NCI-H524 (cell line): ENCODE results near the gene ZNF485.
"Not testable (repeated sequence)": the region's sequence is repeated elsewhere in the genome, so short reads cannot be mapped to it uniquely, and the experiment has no call there.

Experiments used
- DNase-seq, 2 experiments: peaks; one replicate each; lab custom pipeline; 2025; lab: John Stamatoyannopoulos, UW

The ZNF485 gene

GRCh38 chr10:43605850-43606322 is 352 bp upstream of the ZNF485 start:
- DNase-seq = no peak

GRCh38 chr10:43607199-43607573 is 948 bp downstream of the ZNF485 start:
- no peak for DNase-seq

- no peak for DNase-seq
Observed at GRCh38 chr10:43610636-43611035, 4.4 kb downstream of the ZNF485 start.

- DNase-seq = no peak
Observed at GRCh38 chr10:43616697-43617370, 10.6 kb downstream of the ZNF485 start.

GRCh38 chr10:43619368-43619767 is 13.1 kb downstream of the ZNF485 start:
- DNase-seq = no peak

GRCh38 chr10:43622038-43622437 is 15.8 kb downstream of the ZNF485 start:
- DNase-seq = no peak

GRCh38 chr10:43623351-43623750 is 17.1 kb downstream of the ZNF485 start:
- no peak for DNase-seq

GRCh38 chr10:43627942-43628341 is 21.7 kb downstream of the ZNF485 start:
- DNase-seq = no peak

GRCh38 chr10:43628956-43629355 is 22.7 kb downstream of the ZNF485 start:
- no peak for DNase-seq

GRCh38 chr10:43635816-43636215 is 29.6 kb downstream of the ZNF485 start:
- not testable (repeated sequence) for DNase-seq

GRCh38 chr10:43640603-43641002 is 34.4 kb downstream of the ZNF485 start:
- no peak for DNase-seq

GRCh38 chr10:43644252-43644651 is 38.0 kb downstream of the ZNF485 start:
- DNase-seq = no peak

- DNase-seq = no peak
Observed at GRCh38 chr10:43645866-43646265, 39.6 kb downstream of the ZNF485 start.

- no peak for DNase-seq
Observed at GRCh38 chr10:43647576-43647975, 41.3 kb downstream of the ZNF485 start.

- DNase-seq = no peak
Observed at GRCh38 chr10:43648095-43648397, 41.8 kb downstream of the ZNF485 start.

GRCh38 chr10:43648398-43649184 is 42.4 kb downstream of the ZNF485 start, which contains the start of gene ZNF32:
Gene ZNF32, minus strand, starts transcription at chr10:43648881. Its CDS starts 2,748 bp downstream, at chr10:43646133.
- DNase-seq = peak; percentile 0 to 62

- no peak for DNase-seq
Observed at GRCh38 chr10:43649185-43649523, 42.9 kb downstream of the ZNF485 start.

- no peak for DNase-seq
Observed at GRCh38 chr10:43653746-43654145, 47.5 kb downstream of the ZNF485 start.

- DNase-seq = no peak
Observed at GRCh38 chr10:43655311-43655710, 49.1 kb downstream of the ZNF485 start.

- DNase-seq = no peak
Observed at GRCh38 chr10:43658227-43658626, 52.0 kb downstream of the ZNF485 start.

- no peak for DNase-seq
Observed at GRCh38 chr10:43665054-43665453, 58.8 kb downstream of the ZNF485 start.

GRCh38 chr10:43666552-43666951 is 60.3 kb downstream of the ZNF485 start:
- no peak for DNase-seq

GRCh38 chr10:43667317-43667731 is 61.1 kb downstream of the ZNF485 start:
- DNase-seq = peak in 1 of 2 experiments; percentile 7
